Heart right ventricle (tissue), 16 donors: ENCODE data around the gene GLB1L3. TPM values are rescaled to one million over a fixed set of nuclear protein-coding genes. Genes with fewer than 3 reads are reported as not detected.

Experiments used
- ATAC-seq, 8 donors: fragments of 200-7000 bp; cut with Tn5 transposase; one replicate each; pipeline ENCODE4 v1.9.1; 2020; ENCODE audit warnings: mild to moderate bottlenecking in 8 of 8, moderate library complexity in 8 of 8, moderate number of reproducible peaks in 1 of 8
- DNase-seq, 2 donors: peaks; one replicate each; pipeline ENCODE4 v3.0.0-alpha.2; 2020
- H3K27ac ChIP-seq, 10 donors: fragments of 200-600 bp; sonication (generic) in 2 of 10; one replicate each; pipeline versions ENCODE4 v1.5.0 to v1.8.0; 2020 to 2022; ENCODE audit warnings: mild to moderate bottlenecking in 3 of 10
- H3K27me3 ChIP-seq, 7 donors: fragments of 200-600 bp; one replicate each; pipeline ENCODE4 v1.8.0; 2021 to 2022; ENCODE audit warnings: mild to moderate bottlenecking in 2 of 7
- H3K36me3 ChIP-seq, 9 donors: fragments of 200-600 bp; sonication (generic) in 1 of 9; one replicate each; pipeline versions ENCODE4 v1.5.0 to v1.8.0; 2020 to 2022; ENCODE audit warnings: mild to moderate bottlenecking in 2 of 9
- H3K4me1 ChIP-seq, 9 donors: fragments of 200-600 bp; sonication (generic) in 1 of 9; one replicate each; pipeline versions ENCODE4 v1.5.0 to v1.8.0; 2020 to 2022; ENCODE audit warnings: mild to moderate bottlenecking in 4 of 9
- H3K4me3 ChIP-seq, 10 donors: fragments of 200-600 bp; sonication (generic) in 2 of 10; one replicate each; pipeline versions ENCODE4 v1.5.0 to v1.8.0; 2020 to 2022; ENCODE audit warnings: mild to moderate bottlenecking in 7 of 10, moderate library complexity in 2 of 10
- H3K9me3 ChIP-seq, 11 donors: fragments of 200-600 bp in 10 of 11; sonication (generic) in 2 of 11; one replicate each; pipeline versions ENCODE4 v1.5.0 to v1.8.0; 2013 to 2022; ENCODE audit warnings: mild to moderate bottlenecking in 2 of 11, control low read depth in 1 of 11, moderate library complexity in 1 of 11
- WGBS, 2 donors: extraction: QIAGEN DNeasy Blood & Tissue Kit; methylation state at CpG; one replicate each; pipeline ENCODE4 v1.1.7; 2013; ENCODE audit warnings: inconsistent platforms in 1 of 2; 5-methylcytosine and 5-hydroxymethylcytosine counted together
- intact Hi-C, 10 donors: fragments of 100-400 bp; cut with DNase I; formaldehyde crosslinking; loops; one replicate each; pipeline versions ENCODE4 v1.11.1 to v1.14.2; 2022
- polyA plus RNA-seq, 2 donors: library from polyadenylated mRNA; stranded (reverse); fragments of 200-250 nt; gene quantifications; one replicate each; pipeline ENCODE4 v1.2.3, GENCODE V29; 2013
- total RNA-seq, 10 donors: library from RNA; stranded (reverse); fragmentation: NEBNext Ultra II Directional in 3 of 10; extraction: Animal tissue kit (Norgen Biotek cat#: 25700) in 3 of 10; gene quantifications; one replicate each; pipeline versions ENCODE4 v1.2.1 to v1.2.4, GENCODE V29; 2021 to 2023
- TF ChIP-seq, protein P1 (sequence below), 9 donors: fragments of 200-600 bp; sonication (generic) in 2 of 9; IDR thresholded peaks; one replicate each; pipeline versions ENCODE4 v1.5.0 to v1.8.0; 2021 to 2022; ENCODE audit warnings: antibody characterized with exemption in 9 of 9, mild to moderate bottlenecking in 5 of 9, moderate library complexity in 1 of 9
- donor health status: Arrhythmogenic right ventricular cardiomyopathy.
- donor health status: ischemic (EF 13 %, LVEDD 7.1; RV severe dilation, severe dysfunction).
- donor health status: healthy with polysubstance abuse.
- donor health status: DM: no; HTN: yes; CAD: no.
- donor health status: DM: no; HTN: no; CAD: no.
- donor health status: ischemic (EF 25% LVEDD 6.9; RV normal size, moderate dysfunction).
- donor health status: ischemic (EF 25% LVEDD 5.7; RV mildly dilated, moderate dysfunction).
- donor health status: healthy.
- donor health status: DM: yes; HTN: yes; CAD: no.
- donor health status: Ischemic cardiomyopathy.
- donor health status: ischemic (EF 35%, LVEDD 5.7; RV mildly dilated, moderate dysfunction).
- donor health status: nonischemic (EF 11% LVEDD 7.7; RV severe dilation, severe dysfunction).
- donor health status: DM: yes; HTN: yes; CAD: no.
- donor health status: PGD.
- donor health status: ischemic (EF 29% LVEDD 5.4; RV normal size, mild dysfunction).
- donor health status: nonischemic (EF 23%, LVEDD 6.1; RV moderate dilation, normal function).

The GLB1L3 gene
- total and polyA plus RNA-seq, 12 donors: not detected

DNA sequence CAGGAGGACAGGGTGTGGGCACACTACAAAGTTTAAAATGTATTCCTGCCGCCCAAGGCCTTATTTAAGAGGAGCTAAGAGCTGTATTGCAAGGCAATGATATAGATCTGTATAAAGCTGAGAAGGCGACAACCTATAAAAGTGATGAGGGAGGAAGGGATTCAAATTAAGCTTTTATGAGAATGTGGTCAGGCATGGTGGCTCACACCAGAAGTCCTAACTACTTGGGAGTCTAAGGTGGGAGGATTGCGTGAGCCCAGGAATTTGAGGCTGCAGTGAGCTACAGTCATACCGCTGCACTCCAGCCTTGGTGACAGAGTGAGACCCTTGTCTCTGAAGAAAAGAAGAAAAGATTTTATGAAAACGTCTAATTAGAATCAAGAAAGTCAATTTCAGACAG, 9.7 kb upstream of the GLB1L3 start:
- TF ChIP-seq, protein P1, sequence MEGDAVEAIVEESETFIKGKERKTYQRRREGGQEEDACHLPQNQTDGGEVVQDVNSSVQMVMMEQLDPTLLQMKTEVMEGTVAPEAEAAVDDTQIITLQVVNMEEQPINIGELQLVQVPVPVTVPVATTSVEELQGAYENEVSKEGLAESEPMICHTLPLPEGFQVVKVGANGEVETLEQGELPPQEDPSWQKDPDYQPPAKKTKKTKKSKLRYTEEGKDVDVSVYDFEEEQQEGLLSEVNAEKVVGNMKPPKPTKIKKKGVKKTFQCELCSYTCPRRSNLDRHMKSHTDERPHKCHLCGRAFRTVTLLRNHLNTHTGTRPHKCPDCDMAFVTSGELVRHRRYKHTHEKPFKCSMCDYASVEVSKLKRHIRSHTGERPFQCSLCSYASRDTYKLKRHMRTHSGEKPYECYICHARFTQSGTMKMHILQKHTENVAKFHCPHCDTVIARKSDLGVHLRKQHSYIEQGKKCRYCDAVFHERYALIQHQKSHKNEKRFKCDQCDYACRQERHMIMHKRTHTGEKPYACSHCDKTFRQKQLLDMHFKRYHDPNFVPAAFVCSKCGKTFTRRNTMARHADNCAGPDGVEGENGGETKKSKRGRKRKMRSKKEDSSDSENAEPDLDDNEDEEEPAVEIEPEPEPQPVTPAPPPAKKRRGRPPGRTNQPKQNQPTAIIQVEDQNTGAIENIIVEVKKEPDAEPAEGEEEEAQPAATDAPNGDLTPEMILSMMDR (IDR thresholded peaks at IDR 0.05): no peak
- Histone ChIP-seq H3K36me3 (peaks cover 0 to 50% (median 20%) of the 10 kb centered on the region in 9 donors), H3K4me1 (peaks cover 0 to 6% (median 0%) of the 10 kb centered on the region in 9 donors), H3K9me3 (no peaks in the 10 kb centered on the region), H3K4me3 (no peak overlapping the region), H3K27me3 (peaks cover 0 to 26% (median 16%) of the 10 kb centered on the region in 7 donors), H3K27ac (no peak overlapping the region)
- intact Hi-C loops: loop anchor here in 1 of 10 donors (10.0 kb wide), 1 partner anchor 58 kb away; no protein-coding TSS in a partner anchor
- ATAC-seq: no peak
- DNase-seq: no peak
- 88 to 93% methylated on average over 5 of the region's 5 CpGs for WGBS, 2 donors

DNA sequence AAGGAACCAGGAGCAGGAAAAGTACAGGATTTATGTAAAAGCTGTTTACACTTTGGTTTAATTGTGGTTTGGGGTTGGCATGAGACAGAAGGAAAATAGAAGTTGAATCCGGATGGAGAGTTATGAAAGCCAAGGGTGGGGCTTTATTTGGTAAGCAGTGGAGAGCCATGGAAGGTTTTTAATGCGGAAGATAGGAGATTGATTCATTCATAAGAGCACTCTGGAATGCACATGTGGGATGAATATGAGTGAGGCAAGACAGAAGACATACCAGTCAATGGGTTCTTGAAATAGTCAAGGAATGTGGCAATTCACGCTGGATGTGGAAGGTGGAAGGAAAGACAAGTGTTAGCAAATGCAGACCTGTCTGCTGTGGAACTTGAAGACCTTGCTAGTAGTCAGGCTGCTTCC, 9.3 kb upstream of the GLB1L3 start:
- peak in 1 of 8 donors; percentile 76 for ATAC-seq
- Histone ChIP-seq H3K4me3 (no peak overlapping the region), H3K9me3 (no peaks in the 10 kb centered on the region), H3K27ac (no peak overlapping the region), H3K4me1 (peaks cover 0 to 6% (median 0%) of the 10 kb centered on the region in 9 donors), H3K27me3 (peaks cover 0 to 30% (median 20%) of the 10 kb centered on the region in 7 donors), H3K36me3 (peaks cover 0 to 46% (median 16%) of the 10 kb centered on the region in 9 donors)
- intact Hi-C loops: loop anchor here in 1 of 10 donors (10.0 kb wide), 1 partner anchor 58 kb away; no protein-coding TSS in a partner anchor
- TF ChIP-seq, protein P1 (IDR thresholded peaks at IDR 0.05): no peak
- no peak for DNase-seq
- 76 to 77% methylated on average over 3 of the region's 3 CpGs for WGBS, 2 donors

DNA sequence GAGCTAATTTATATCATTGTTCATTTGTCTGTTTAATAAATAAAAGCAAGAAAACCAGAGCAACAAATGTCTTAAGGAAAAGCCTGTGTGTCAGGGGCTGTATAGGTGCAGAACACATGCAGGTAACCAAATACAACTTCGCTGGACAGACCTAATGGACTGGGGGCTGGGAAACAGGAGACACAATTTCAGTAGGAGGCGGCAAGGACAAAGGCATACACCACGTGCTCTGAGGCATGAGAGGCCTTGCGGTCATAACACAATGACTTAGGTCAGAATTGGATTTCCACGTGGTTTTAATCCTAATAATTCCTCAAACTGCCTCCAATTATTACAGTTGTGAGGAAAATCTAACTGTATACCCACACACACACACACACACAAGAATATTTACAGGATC, 8.7 kb upstream of the GLB1L3 start:
- Histone ChIP-seq H3K4me1 (peaks cover 0 to 6% (median 0%) of the 10 kb centered on the region in 9 donors), H3K36me3 (peaks cover 0 to 39% (median 11%) of the 10 kb centered on the region in 9 donors), H3K27me3 (peaks cover 0 to 36% (median 26%) of the 10 kb centered on the region in 7 donors), H3K9me3 (no peaks in the 10 kb centered on the region), H3K27ac (no peak overlapping the region), H3K4me3 (no peak overlapping the region)
- 79 to 81% methylated on average over 5 of the region's 5 CpGs for WGBS, 2 donors
- ATAC-seq: no peak
- no peak for DNase-seq
- intact Hi-C loops: loop anchor here in 1 of 10 donors (10.0 kb wide), 1 partner anchor 57 kb away; no protein-coding TSS in a partner anchor
- TF ChIP-seq, protein P1 (IDR thresholded peaks at IDR 0.05): no peak

DNA sequence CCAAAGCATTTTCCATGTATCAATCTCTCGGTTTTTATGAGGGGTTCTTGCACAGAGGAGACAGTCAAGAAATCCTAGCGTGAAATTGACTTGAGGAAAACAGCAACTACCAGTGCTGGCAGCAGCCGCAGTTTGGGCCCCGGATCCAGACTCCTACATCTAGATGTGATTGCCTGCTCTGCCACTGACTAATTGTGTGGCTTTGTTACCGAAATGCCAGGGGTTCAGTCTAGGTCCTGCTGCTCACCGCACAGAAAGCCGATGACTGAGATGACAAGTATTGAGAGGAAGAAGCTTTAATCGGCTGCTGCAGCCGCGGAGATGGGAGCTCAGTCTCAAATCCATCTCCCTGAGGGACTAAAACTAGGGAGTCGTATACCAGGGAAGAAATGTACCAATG, 8.2 kb upstream of the GLB1L3 start:
- Histone ChIP-seq H3K36me3 (peaks cover 0 to 34% (median 6%) of the 10 kb centered on the region in 9 donors), H3K9me3 (no peaks in the 10 kb centered on the region), H3K4me1 (peaks cover 0 to 6% (median 0%) of the 10 kb centered on the region in 9 donors), H3K27me3 (peaks cover 0 to 41% (median 31%) of the 10 kb centered on the region in 7 donors), H3K27ac (no peak overlapping the region), H3K4me3 (no peak overlapping the region)
- WGBS, 2 donors: 88 to 89% methylated on average over 11 of the region's 11 CpGs
- no peak for ATAC-seq
- DNase-seq: no peak
- intact Hi-C loops: loop anchor here in 1 of 10 donors (10.0 kb wide), 1 partner anchor 57 kb away; no protein-coding TSS in a partner anchor
- TF ChIP-seq, protein P1 (IDR thresholded peaks at IDR 0.05): no peak
